K562 (cell line): ENCODE measurements around the gene C17orf78. TPM values are rescaled to one million over a fixed set of nuclear protein-coding genes. Genes with fewer than 3 reads are reported as not detected.

Experiments
- ATAC-seq: fragments of 200-7000 bp; cut with Tn5 transposase; 3 replicates; pipeline ENCODE4 v1.9.1; 2020; ENCODE audit warnings: moderate library complexity
- BruUV-seq: library from RNA; stranded (reverse); fragments of 400-500 nt; replicated peaks from 2 replicates; lab custom pipeline; 2021; lab: Mats Ljungman, UMichigan
- CTCF ChIA-PET: fragments of 300-600 bp; formaldehyde crosslinking; extraction: SDS; loops from one replicate; lab custom pipeline; 2021; ENCODE audit warnings: low intra/inter-chr PET ratio; lab: Yijun Ruan, JAX
- POLR2A ChIA-PET: fragments of 300-600, 350-650 bp; sonication (Branson Sonifier 250); formaldehyde crosslinking; extraction: SDS; loops from one replicate; lab custom pipeline; 2021; ENCODE audit warnings: antibody characterized with exemption, inconsistent platforms; lab: Yijun Ruan, JAX
- DNase-seq, 4 experiments: peaks; one replicate each; pipeline versions ENCODE4 v3.0.0 to v3.0.0-alpha.2; 2011 to 2018; ENCODE audit warnings: low spot score in 3 of 4, mixed read lengths in 3 of 4; ENCODE audit errors: extremely low read depth in 1 of 4
- FAIRE-seq: peaks from 2 replicates; lab custom pipeline; 2011; peaks lifted over from hg19 to GRCh38; lab: Jason Lieb, UNC
- H2AFZ ChIP-seq: 2 replicates; pipeline ENCODE4 v1.6.0; 2011; ENCODE audit warnings: low read depth, low read length, control low read depth, inconsistent platforms
- H3K27ac ChIP-seq: fragments of 200-600 bp; 3 replicates; pipeline ENCODE4 v1.8.0; 2011; ENCODE audit warnings: low read depth, mild to moderate bottlenecking, control low read depth, inconsistent platforms, low read length, moderate library complexity, mixed read lengths; ENCODE audit errors: extremely low read depth
- H3K27me3 ChIP-seq, 2 experiments: fragments of 300-600 bp in 1 of 2; 2 replicates in 1 of 2; 3 replicates in 1 of 2; pipeline versions ENCODE4 v1.6.0 to v1.8.0; 2011; ENCODE audit warnings: inconsistent platforms in 2 of 2, low read length in 2 of 2, mild to moderate bottlenecking in 1 of 2, mixed read lengths in 1 of 2, moderate library complexity in 1 of 2; ENCODE audit not compliant: control insufficient read depth in 2 of 2, insufficient read depth in 2 of 2
- H3K36me3 ChIP-seq: fragments of 300-600 bp; 3 replicates; pipeline ENCODE4 v1.8.0; 2011; ENCODE audit warnings: mild to moderate bottlenecking, low read length, inconsistent platforms; ENCODE audit not compliant: control insufficient read depth, insufficient read depth
- H3K4me1 ChIP-seq, 2 experiments: fragments of 200-600 bp in 1 of 2; replicated peaks in 1 of 2; 2 replicates in 1 of 2; 3 replicates in 1 of 2; pipeline versions ENCODE4 v1.5.1 to v1.8.0; 2011; ENCODE audit warnings: inconsistent platforms in 2 of 2, low read length in 2 of 2, mild to moderate bottlenecking in 1 of 2, mixed read lengths in 1 of 2, moderate library complexity in 1 of 2; ENCODE audit not compliant: control insufficient read depth in 2 of 2, insufficient read depth in 2 of 2
- H3K4me2 ChIP-seq: 2 replicates; pipeline ENCODE4 v1.6.1; 2011; ENCODE audit warnings: low read length, control low read depth, inconsistent platforms, mixed read lengths; ENCODE audit not compliant: insufficient read depth
- H3K4me3 ChIP-seq: fragments of 200-600 bp; sonication (generic), shearing (Covaris generic); 2 replicates; pipeline ENCODE4 v1.5.1; 2016; ENCODE audit warnings: control low read depth, inconsistent platforms
- H3K79me2 ChIP-seq: fragments of 200-600 bp; 3 replicates; pipeline ENCODE4 v1.8.0; 2011; ENCODE audit warnings: low read length, inconsistent platforms; ENCODE audit not compliant: control insufficient read depth, insufficient read depth
- H3K9ac ChIP-seq, 2 experiments: 2 replicates each; pipeline versions ENCODE4 v1.6.0 to v1.6.1; 2011; ENCODE audit warnings: low read depth in 2 of 2, low read length in 2 of 2, control low read depth in 1 of 2, inconsistent platforms in 1 of 2, mild to moderate bottlenecking in 1 of 2, mixed read lengths in 1 of 2; ENCODE audit not compliant: insufficient read depth in 1 of 2
- H3K9me1 ChIP-seq: one replicate; pipeline ENCODE4 v1.6.0; 2011; ENCODE audit warnings: inconsistent platforms, mild to moderate bottlenecking, low read length, moderate library complexity; ENCODE audit not compliant: control insufficient read depth, insufficient read depth
- H3K9me3 ChIP-seq: replicated peaks from 2 replicates; pipeline ENCODE4 v1.5.1; 2011; ENCODE audit warnings: low read depth, low read length, inconsistent platforms; ENCODE audit not compliant: control insufficient read depth, insufficient read depth
- H4K20me1 ChIP-seq: replicated peaks from 2 replicates; pipeline ENCODE4 v1.6.1; 2011; ENCODE audit warnings: low read length, inconsistent platforms, mixed read lengths; ENCODE audit not compliant: control insufficient read depth, insufficient read depth
- BRD9 ChIP-seq: fragments of 450-650 bp; IDR thresholded peaks from 2 replicates; pipeline ENCODE4 v1.6.1; 2018; ENCODE audit warnings: low read depth; ENCODE audit not compliant: partially characterized antibody
- CBX5 ChIP-seq: IDR thresholded peaks from 2 replicates; pipeline ENCODE4 v1.6.1; 2014; ENCODE audit warnings: low read depth, borderline replicate concordance
- CEBPB ChIP-seq: fragments of 450-650 bp; IDR thresholded peaks from 2 replicates; pipeline ENCODE4 v1.6.1; 2016; ENCODE audit warnings: missing genetic modification characterization, missing compliant biosample characterization
- CSDE1 ChIP-seq, 2 experiments: fragments of 450-650 bp; IDR thresholded peaks; 2 replicates each; pipeline ENCODE4 v1.6.1; 2016; ENCODE audit warnings: mild to moderate bottlenecking in 1 of 2
- HCFC1 ChIP-seq: IDR thresholded peaks from 2 replicates; pipeline ENCODE4 v1.6.1; 2012; ENCODE audit warnings: low read depth, low read length, improper control_type of control experiment
- MIER1 ChIP-seq: fragments of 450-650 bp; IDR thresholded peaks from 2 replicates; pipeline ENCODE4 v1.6.1; 2016; ENCODE audit warnings: antibody characterized with exemption, mild to moderate bottlenecking, low read depth
- MYBL2 ChIP-seq, 2 experiments: fragments of 450-650 bp in 1 of 2; sonication (generic) in 1 of 2; formaldehyde crosslinking in 1 of 2; IDR thresholded peaks; 2 replicates each; pipeline versions ENCODE4 v1.6.1 to v1.8.1; 2017 to 2022; ENCODE audit warnings: borderline replicate concordance in 1 of 2, inconsistent platforms in 1 of 2, low read depth in 1 of 2, mild to moderate bottlenecking in 1 of 2, missing genetic modification reagents in 1 of 2, moderate library complexity in 1 of 2
- NFE2L1 ChIP-seq: fragments of 450-650 bp; IDR thresholded peaks from 2 replicates; pipeline ENCODE4 v1.6.1; 2016; ENCODE audit warnings: missing genetic modification characterization, low read depth, mild to moderate bottlenecking, missing compliant biosample characterization, moderate library complexity, borderline replicate concordance
- PHF8 ChIP-seq: fragments of 200-600 bp; sonication (generic); IDR thresholded peaks from 2 replicates; pipeline ENCODE4 v1.6.1; 2012; ENCODE audit warnings: mixed run types, mild to moderate bottlenecking, inconsistent platforms, low read length, moderate library complexity, borderline replicate concordance
- POLR2H ChIP-seq: IDR thresholded peaks from 2 replicates; pipeline ENCODE4 v1.6.1; 2016; ENCODE audit warnings: missing genetic modification characterization, low read depth, mild to moderate bottlenecking, control low read depth, missing compliant biosample characterization, moderate library complexity
- PTBP1 ChIP-seq: fragments of 200-400 bp; formaldehyde crosslinking; IDR thresholded peaks from 2 replicates; pipeline ENCODE4 v1.6.1; 2017; ENCODE audit warnings: low read depth, low read length
- RBM25 ChIP-seq: fragments of 200-400 bp; formaldehyde crosslinking; IDR thresholded peaks from 2 replicates; pipeline ENCODE4 v1.6.1; 2018; ENCODE audit warnings: low read length, low read depth, moderate library complexity; ENCODE audit not compliant: severe bottlenecking
- TARDBP ChIP-seq: fragments of 450-650 bp; IDR thresholded peaks from 2 replicates; pipeline ENCODE4 v1.6.1; 2016
- ZNF121 ChIP-seq: sonication (generic); formaldehyde crosslinking; conservative IDR thresholded peaks from 2 replicates; pipeline ENCODE4 v1.8.0; 2022; ENCODE audit warnings: missing genetic modification reagents
- ZNF23 ChIP-seq: fragments of 250-450 bp; sonication (Bioruptor Pico); IDR thresholded peaks from 2 replicates; pipeline ENCODE4 v1.4.0; 2020; ENCODE audit warnings: mild to moderate bottlenecking
- ZNF347 ChIP-seq: fragments of 450-650 bp; formaldehyde crosslinking; IDR thresholded peaks from 2 replicates; pipeline ENCODE4 v1.4.0; 2020; ENCODE audit warnings: low read depth, mild to moderate bottlenecking, moderate library complexity
- ZNF778 ChIP-seq: fragments of 450-650 bp; formaldehyde crosslinking; IDR thresholded peaks from 2 replicates; pipeline ENCODE4 v1.4.0; 2020; ENCODE audit warnings: mild to moderate bottlenecking, moderate library complexity
- WGBS: fragments of 100-300 bp; shearing (Covaris generic); methylation state at CpG from one replicate; pipeline ENCODE4 v1.1.6; 2016; ENCODE audit warnings: low coverage, mixed read lengths; ENCODE audit not compliant: insufficient coverage; ENCODE audit errors: missing lambda C conversion rate; 5-methylcytosine and 5-hydroxymethylcytosine counted together
- in situ Hi-C: fragments of 300-500 bp; cut with MboI; formaldehyde crosslinking; loops from 4 replicates; pipeline ENCODE4 v1.15.0; 2018; ENCODE audit warnings: inconsistent platforms, mixed read lengths
- intact Hi-C: fragments of 100-400 bp; cut with micrococcal nuclease; formaldehyde crosslinking; loops from 2 replicates; pipeline ENCODE4 v1.14.2; 2022
- polyA plus RNA-seq, 8 experiments: library from polyadenylated mRNA; depleted of rRNA in 4 of 8; stranded (reverse) in 5 of 8; unstranded in 3 of 8; fragments of >200 nt; fragmentation: Nextera tagmentation in 2 of 8; fragmentation: Illumina TruSeq in 1 of 8; extraction: Ambion mirVana in 2 of 8; extraction: Trizol in 1 of 8; gene quantifications; 2 replicates each; pipeline versions ENCODE4 v1.2.1 to v1.2.3, GENCODE V29; 2011 to 2014; ENCODE audit warnings: inconsistent platforms in 1 of 8, missing spikeins in 1 of 8
- total RNA-seq, 7 experiments: library from RNA; depleted of rRNA in 6 of 7; stranded (reverse); fragments of >200 nt in 6 of 7; fragmentation: Illumina TruSeq in 2 of 7; extraction: Trizol in 2 of 7; gene quantifications; 2 replicates each; pipeline versions ENCODE4 v1.2.1 to v1.2.3, GENCODE V29; 2011 to 2021; ENCODE audit warnings: low replicate concordance in 1 of 7

Gene C17orf78
- total and polyA plus RNA-seq, 9 of the 15 experiments (the other 6 are each of a cell fraction or from before 2014, with no cell fraction given) = not detected

DNA sequence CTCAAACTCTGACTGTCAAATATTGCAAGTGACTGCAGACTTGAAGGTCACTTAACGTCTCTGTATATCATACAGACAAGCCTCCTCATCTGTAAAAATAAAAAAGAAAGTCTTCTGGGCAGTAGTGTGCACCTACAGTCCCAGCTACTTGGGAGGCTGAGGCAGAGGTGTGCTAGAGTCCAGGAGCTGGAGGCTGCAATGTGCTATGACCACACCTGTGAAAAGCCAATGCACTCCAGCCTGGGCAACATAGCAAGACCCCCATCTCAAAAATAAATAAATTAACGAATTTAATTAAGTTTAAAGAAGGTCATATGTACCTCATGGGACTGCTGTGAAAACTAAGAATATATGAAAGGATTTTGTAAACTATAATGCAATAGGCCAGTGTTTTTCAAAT is 35.0 kb upstream of the C17orf78 start:
- Histone ChIP-seq H2AFZ (no peak overlapping the region), H3K4me2 (no peak overlapping the region), H3K4me3 (no peak overlapping the region), H3K27ac (no peak overlapping the region), H3K9me1 (peaks cover 5% of the 10 kb centered on the region), H3K27me3 (no peaks in the 10 kb centered on the region), H4K20me1 (no peaks in the 10 kb centered on the region), H3K9ac (no peak overlapping the region), H3K4me1 (peaks cover 2% of the 10 kb centered on the region in 2 experiments; a peak in 1 of 5 replicates), H3K36me3 (peaks cover 73% of the 10 kb centered on the region)
- 59% methylated on average over 2 of the region's 2 CpGs for WGBS
- no TSS peak for BruUV-seq
- ChIA-PET POLR2A (interaction anchor here (0.6 to 2.7 kb wide), 6 partner anchors 9 to 349 kb away, joined by 3 to 15 read pairs (median 4); no protein-coding TSS in a partner anchor), CTCF (no interaction called here)
- ATAC-seq (no peak), FAIRE-seq (no peak)
- in situ Hi-C loops = no loop called here
- peak; percentile 25 for TF ChIP-seq RBM25
- TF ChIP-seq CBX5 = no peak
- no peak for TF ChIP-seq BRD9
- TF ChIP-seq ZNF121 (CRISPR knock-in tag) = peak; percentile 54; the same call in 1 of the 2 replicates
- TF ChIP-seq, all 486 proteins: peak for 2
- peaks cover 95% of the 10 kb centered on the region for H3K79me2 ChIP-seq
- no peak for DNase-seq
- no peaks in the 10 kb centered on the region for H3K9me3 ChIP-seq
- intact Hi-C loops = no loop called here

- BruUV-seq = no TSS peak
- intact Hi-C loops = no loop called here
- H3K9me1 ChIP-seq = no peaks in the 10 kb centered on the region
- in situ Hi-C loops = no loop called here
- POLR2A ChIA-PET = interaction anchor here (1.2 to 2.0 kb wide), 3 partner anchors 13 to 19 kb away, joined by 4 to 6 read pairs (median 5); no protein-coding TSS in a partner anchor
- H3K36me3 ChIP-seq = peaks cover 67% of the 10 kb centered on the region; the same call in 2 of the 3 replicates
- H3K4me3 ChIP-seq = no peak overlapping the region
- H3K27ac ChIP-seq = no peak overlapping the region
- no peak overlapping the region for H3K4me2 ChIP-seq
- ATAC-seq (no peak), FAIRE-seq (no peak), DNase-seq (no peak)
- peaks cover 3% of the 10 kb centered on the region in 2 experiments; a peak in 2 of 5 replicates for H3K4me1 ChIP-seq
- CTCF ChIA-PET = no interaction called here
- no peaks in the 10 kb centered on the region for H4K20me1 ChIP-seq
- H3K27me3 ChIP-seq = no peaks in the 10 kb centered on the region
- WGBS = 93% methylated on average over 2 of the region's 2 CpGs
- H2AFZ ChIP-seq = no peak overlapping the region
- peaks cover 93% of the 10 kb centered on the region for H3K79me2 ChIP-seq
- H3K9me3 ChIP-seq = peaks cover 5% of the 10 kb centered on the region
- H3K9ac ChIP-seq = no peak overlapping the region
- TF ChIP-seq MYBL2 (IDR thresholded peaks at IDR 0.05; ENCODE audit: low read depth) (no peak), MYBL2 (CRISPR knock-in tag; IDR thresholded peaks at IDR 0.05; ENCODE audit: borderline replicate concordance) (no peak), ZNF347 (no peak), TARDBP (no peak), PTBP1 (no peak), MIER1 (no peak), CSDE1 (IDR thresholded peaks at IDR 0.05) (no peak), ZNF23 (CRISPR knock-in tag) (no peak), HCFC1 (no peak), PHF8 (no peak), POLR2H (tag) (no peak), CEBPB (tag) (no peak), ZNF778 (CRISPR knock-in tag) (no peak), NFE2L1 (tag) (no peak)
Measured at GRCh38 chr17:37342589-37342988, 33.2 kb upstream of the C17orf78 start.
